Memory B cell (primary cell): ENCODE measurements around the gene TEKT2.
A peak's percentile ranks its signal among the peaks of the same experiment; 100 is the strongest.

Experiments used
- ATAC-seq: fragments of 150-1000 bp; cut with Tn5 transposase; 2 replicates; pipeline ENCODE4 v1.10.0; 2021; ENCODE audit warnings: low read depth, mild to moderate bottlenecking, moderate library complexity
- DNase-seq, 2 donors: peaks; one replicate each; pipeline ENCODE4 v3.0.0; 2022; ENCODE audit warnings: low spot score in 2 of 2
- H3K27ac Mint-ChIP-seq: one replicate; pipeline ENCODE4 v1.8.0; 2022; ENCODE audit warnings: mild to moderate bottlenecking, moderate library complexity, mixed read lengths
- H3K27me3 Mint-ChIP-seq: one replicate; pipeline ENCODE4 v1.8.0; 2022; ENCODE audit warnings: mixed read lengths
- H3K36me3 Mint-ChIP-seq: one replicate; pipeline ENCODE4 v1.8.0; 2022; ENCODE audit warnings: mild to moderate bottlenecking, mixed read lengths
- H3K4me1 Mint-ChIP-seq: one replicate; pipeline ENCODE4 v1.8.0; 2022; ENCODE audit warnings: mixed read lengths
- H3K4me3 Mint-ChIP-seq: one replicate; pipeline ENCODE4 v1.8.0; 2022; ENCODE audit warnings: mild to moderate bottlenecking, moderate library complexity, mixed read lengths
- H3K9me3 Mint-ChIP-seq: one replicate; pipeline ENCODE4 v1.8.0; 2022; ENCODE audit warnings: mixed read lengths

TEKT2 gene

DNA sequence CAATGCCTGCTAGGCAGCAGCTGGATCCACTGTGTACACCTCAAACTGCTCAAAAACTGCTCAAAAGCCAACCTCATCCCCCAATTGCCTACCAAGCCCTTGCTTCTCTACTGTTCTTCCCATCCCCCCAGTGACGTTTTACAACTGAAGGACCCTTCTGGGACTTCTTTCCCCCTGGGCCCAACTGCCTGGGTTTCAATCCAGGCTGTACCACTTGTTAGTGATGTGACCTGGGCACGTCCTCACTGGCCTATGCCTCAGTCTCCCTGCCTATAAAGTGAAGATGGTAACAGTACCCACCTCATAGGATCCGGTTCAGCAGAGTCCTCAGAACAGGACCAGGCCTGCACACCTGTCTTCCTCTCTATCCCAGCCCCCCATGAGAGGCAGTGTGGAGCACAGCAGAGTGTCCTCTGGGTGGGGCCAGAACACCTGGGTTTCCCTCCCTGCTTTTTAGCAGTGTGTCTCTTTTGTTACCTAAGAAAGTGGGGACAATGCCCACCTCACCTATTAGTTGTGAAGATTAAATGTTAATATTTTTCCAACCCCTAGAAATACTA is 1.9 kb upstream of the TEKT2 start:
- H3K9me3 Mint-ChIP-seq = no peaks in the 10 kb centered on the region
- no peak for ATAC-seq
- no peaks in the 10 kb centered on the region for H3K36me3 Mint-ChIP-seq
- H3K27me3 Mint-ChIP-seq = peaks cover 11% of the 10 kb centered on the region
- H3K4me3 Mint-ChIP-seq = no peak overlapping the region
- DNase-seq = no peak
- no peaks in the 10 kb centered on the region for H3K4me1 Mint-ChIP-seq
- no peak overlapping the region for H3K27ac Mint-ChIP-seq

DNA sequence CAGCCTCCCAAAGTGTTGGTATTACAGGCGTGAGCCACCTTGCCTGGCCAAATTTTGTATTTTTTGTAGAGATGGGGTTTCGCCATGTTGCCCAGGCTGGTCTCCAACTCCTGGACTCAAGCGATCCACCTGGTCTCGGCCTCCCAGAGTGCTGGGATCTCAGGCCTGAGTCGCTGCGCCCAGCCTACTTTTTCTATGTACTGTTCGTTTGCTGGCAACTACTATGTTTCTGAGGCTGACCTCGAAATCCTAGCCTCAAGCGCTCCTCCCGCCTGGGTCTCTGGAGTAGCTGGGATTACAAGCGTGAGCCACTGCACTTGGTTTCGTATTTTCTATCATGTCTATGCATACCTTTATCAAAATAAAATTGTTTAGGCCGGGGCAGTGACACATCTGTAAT is 675 bp upstream of the TEKT2 start:
- DNase-seq (no peak), ATAC-seq (no peak)
- Mint-ChIP-seq H3K9me3 (no peaks in the 10 kb centered on the region), H3K4me1 (no peaks in the 10 kb centered on the region), H3K27ac (no peak overlapping the region), H3K36me3 (no peaks in the 10 kb centered on the region), H3K4me3 (no peak overlapping the region), H3K27me3 (peaks cover 12% of the 10 kb centered on the region)

DNA sequence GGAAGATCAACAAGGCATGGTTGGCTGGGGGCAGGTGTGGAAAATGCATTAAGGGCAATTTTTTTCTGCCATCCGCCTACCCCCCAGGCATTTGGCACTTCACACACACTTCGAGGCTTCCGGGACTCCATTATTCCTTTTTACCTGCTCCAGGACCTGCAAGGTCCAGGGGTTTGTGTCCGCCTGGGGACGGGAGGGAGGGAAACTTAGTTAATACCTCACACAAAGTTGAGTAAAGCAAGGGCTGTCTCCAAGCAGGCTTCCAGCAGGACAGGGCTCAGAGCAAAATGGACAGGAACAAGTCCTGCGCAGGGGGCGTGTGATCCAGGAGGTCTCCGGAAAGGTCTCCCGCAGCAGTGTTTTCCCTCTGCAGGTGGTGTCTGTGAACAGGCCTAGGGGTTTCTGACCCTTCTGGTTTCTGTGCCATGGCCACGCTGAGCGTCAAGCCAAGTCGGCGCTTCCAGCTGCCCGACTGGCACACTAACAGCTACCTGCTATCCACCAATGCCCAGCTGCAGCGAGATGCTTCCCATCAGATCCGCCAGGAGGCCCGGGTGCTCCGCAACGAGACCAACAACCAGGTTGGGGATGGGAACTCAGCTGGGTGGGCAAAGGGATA is 712 bp downstream of the TEKT2 start:
- Mint-ChIP-seq H3K27ac (no peak overlapping the region), H3K9me3 (no peaks in the 10 kb centered on the region), H3K36me3 (no peaks in the 10 kb centered on the region), H3K4me3 (peak overlapping the region; percentile 37), H3K4me1 (peaks cover 6% of the 10 kb centered on the region), H3K27me3 (peaks cover 12% of the 10 kb centered on the region)
- DNase-seq (no peak), ATAC-seq (no peak)

DNA sequence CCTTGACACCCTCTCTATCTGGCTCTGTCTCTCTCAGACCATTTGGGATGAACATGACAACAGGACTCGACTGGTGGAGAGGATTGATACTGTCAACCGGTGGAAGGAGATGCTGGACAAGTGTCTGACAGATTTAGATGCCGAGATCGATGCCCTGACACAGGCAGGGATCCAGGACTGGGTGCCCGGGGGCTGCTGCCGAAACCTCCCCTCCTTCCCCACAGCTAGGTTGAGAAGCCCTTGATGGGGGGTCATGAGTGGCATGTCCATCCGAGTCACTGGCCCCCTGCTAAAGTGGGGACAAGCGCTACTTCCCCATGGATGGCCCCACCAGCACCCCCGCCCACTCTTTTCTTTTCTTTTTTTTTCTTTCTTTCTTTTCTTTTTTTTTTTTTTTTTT is 1.2 kb downstream of the TEKT2 start:
- ATAC-seq = no peak
- no peaks in the 10 kb centered on the region for H3K36me3 Mint-ChIP-seq
- H3K4me1 Mint-ChIP-seq = peaks cover 11% of the 10 kb centered on the region
- no peak overlapping the region for H3K4me3 Mint-ChIP-seq
- H3K27ac Mint-ChIP-seq = no peak overlapping the region
- no peak for DNase-seq
- peaks cover 12% of the 10 kb centered on the region for H3K27me3 Mint-ChIP-seq
- no peaks in the 10 kb centered on the region for H3K9me3 Mint-ChIP-seq

DNA sequence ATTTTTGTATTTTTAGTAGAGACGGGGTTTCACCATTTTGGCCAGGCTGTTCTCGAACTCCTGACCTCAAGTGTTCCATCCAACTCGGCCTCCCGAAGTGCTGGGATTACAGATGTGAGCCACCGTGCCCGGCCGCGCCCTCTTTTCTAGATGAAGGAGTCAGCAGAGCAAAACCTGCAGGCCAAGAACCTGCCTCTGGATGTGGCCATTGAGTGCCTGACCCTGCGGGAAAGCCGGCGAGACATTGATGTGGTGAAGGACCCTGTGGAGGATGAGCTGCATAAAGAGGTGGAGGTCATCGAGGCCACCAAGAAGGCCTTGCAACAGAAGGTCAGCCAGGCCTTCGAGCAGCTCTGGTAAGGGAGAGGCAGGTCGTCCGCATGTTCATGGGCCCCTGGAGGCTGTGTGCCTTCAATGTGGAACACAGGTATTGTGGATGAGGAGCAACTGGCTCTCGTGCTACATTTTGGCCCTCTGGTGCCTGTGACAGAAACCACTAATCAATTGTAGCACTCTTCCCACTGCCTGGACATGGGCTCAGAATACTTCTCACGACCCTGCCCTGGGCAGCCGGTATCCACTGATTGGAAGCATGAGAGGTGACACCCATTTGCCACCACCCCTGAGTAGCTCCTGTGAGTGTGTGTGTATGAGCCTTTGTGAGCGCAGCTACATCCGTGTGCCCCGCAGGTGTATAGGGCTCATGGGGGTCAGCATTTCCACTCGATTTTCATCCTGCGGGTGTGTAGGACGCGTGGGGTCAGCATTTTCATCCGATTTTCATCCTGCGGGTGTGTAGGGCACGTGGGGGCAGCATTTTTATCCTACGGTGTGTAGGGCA is 2.0 kb downstream of the TEKT2 start:
- ATAC-seq = no peak
- Mint-ChIP-seq H3K4me1 (peaks cover 11% of the 10 kb centered on the region), H3K27ac (no peak overlapping the region)

DNA sequence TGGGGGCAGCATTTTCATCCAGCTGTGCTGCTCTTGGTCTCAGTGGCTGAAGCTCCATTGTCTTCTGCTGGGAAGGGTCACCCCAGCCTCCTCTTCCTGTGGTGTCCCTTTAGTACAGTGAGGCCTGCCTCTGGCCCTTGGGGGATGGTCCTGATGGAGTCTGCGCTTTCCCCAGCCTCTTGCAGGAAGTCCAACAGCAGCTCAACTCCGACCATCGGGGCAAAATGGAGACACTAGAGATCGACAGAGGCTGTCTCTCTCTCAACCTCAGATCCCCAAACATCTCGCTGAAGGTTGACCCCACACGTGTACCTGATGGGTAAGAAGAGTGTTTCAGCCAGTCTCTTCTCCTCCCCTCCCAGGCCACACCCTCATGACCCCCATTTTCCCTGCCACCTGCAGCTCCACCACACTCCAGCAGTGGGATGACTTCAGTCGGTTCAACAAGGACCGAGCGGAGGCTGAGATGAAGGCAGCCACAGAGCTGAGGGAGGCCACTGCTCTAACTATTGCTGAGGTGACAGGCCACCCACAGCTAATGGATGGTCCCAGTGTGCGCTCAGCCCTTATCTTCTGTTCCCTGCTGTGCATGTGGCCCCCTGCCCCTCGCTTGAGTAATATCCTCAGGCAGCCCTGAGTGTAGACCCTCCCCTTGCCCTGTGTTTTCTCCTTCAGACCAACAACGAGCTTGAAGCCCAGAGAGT is 2.8 kb downstream of the TEKT2 start:
- Mint-ChIP-seq H3K9me3 (no peaks in the 10 kb centered on the region), H3K27ac (no peak overlapping the region), H3K4me3 (peak overlapping the region; percentile 68)

More for the DNA sequence above, 2.0 kb downstream of the TEKT2 start:
- DNase-seq = no peak
- H3K4me3 Mint-ChIP-seq = no peak overlapping the region
- peaks cover 12% of the 10 kb centered on the region for H3K27me3 Mint-ChIP-seq
- no peaks in the 10 kb centered on the region for H3K36me3 Mint-ChIP-seq
- H3K9me3 Mint-ChIP-seq = no peaks in the 10 kb centered on the region

DNA sequence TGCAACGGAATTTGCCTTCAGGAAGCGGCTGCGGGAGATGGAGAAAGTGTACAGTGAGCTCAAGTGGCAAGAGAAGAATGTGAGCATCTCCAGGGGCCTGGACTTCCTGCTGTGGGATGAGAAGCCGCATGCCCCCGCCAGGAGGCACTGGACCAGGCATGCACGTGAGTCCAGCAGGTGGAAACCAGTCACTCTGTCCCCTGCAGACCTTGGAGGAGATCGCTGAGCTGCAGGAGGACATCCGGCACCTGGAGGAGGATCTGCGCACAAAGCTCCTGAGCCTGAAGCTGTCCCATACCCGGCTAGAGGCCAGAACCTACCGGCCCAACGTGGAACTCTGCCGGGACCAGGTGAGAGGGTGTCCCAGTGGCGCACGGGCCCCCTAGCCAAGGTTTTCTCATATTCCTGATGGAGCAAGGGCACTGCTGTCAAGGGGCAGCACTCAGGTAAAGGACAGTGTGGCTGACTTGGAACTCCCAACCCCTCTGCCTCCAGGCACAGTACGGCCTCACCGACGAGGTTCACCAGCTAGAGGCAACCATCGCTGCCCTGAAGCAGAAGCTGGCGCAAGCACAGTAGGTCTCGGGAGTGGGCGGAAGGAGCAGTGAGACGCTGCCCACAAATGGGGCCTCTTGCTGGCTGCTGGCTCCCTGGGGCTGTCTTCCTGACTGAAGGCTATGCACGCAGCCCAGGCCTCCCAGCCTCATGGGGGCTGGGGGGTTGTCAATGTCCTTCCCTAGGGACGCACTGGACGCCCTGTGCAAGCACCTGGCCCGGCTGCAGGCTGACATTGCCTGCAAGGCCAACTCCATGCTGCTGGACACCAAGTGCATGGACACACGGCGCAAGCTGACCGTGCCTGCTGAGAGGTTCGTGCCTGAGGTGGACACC is 3.6 kb downstream of the TEKT2 start:
- Mint-ChIP-seq H3K4me3 (peak overlapping the region; percentile 91), H3K36me3 (no peaks in the 10 kb centered on the region), H3K9me3 (no peaks in the 10 kb centered on the region), H3K4me1 (peaks cover 16% of the 10 kb centered on the region), H3K27ac (no peak overlapping the region), H3K27me3 (peaks cover 9% of the 10 kb centered on the region)
- DNase-seq (no peak), ATAC-seq (no peak)

More for the DNA sequence above, 2.8 kb downstream of the TEKT2 start:
- peaks cover 12% of the 10 kb centered on the region for H3K27me3 Mint-ChIP-seq
- ATAC-seq (no peak), DNase-seq (no peak)
- peaks cover 11% of the 10 kb centered on the region for H3K4me1 Mint-ChIP-seq
- H3K36me3 Mint-ChIP-seq = no peaks in the 10 kb centered on the region

DNA sequence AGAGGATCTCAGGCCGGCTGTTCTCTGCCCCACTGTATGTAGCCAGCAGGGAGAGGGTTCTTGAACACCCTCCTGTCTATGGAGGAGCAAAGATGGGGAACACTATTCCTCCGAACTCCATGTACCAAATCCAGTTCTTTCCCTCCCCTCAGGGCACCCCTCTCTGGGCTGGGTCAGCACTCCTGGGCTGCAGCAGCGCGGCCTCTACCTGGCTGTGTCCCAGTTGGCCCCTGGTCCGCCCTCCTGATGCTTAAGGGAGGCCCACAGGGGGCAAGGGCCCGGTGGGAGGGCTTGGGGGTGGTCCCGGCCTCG is 4.3 kb downstream of the TEKT2 start:
- Mint-ChIP-seq H3K4me1 (peaks cover 16% of the 10 kb centered on the region), H3K4me3 (peak overlapping the region; percentile 91), H3K9me3 (no peaks in the 10 kb centered on the region), H3K36me3 (peaks cover under 1% of the 10 kb centered on the region), H3K27ac (peak overlapping the region; percentile 87), H3K27me3 (peaks cover 9% of the 10 kb centered on the region)
- ATAC-seq (peak; percentile 0), DNase-seq (no peak)

DNA sequence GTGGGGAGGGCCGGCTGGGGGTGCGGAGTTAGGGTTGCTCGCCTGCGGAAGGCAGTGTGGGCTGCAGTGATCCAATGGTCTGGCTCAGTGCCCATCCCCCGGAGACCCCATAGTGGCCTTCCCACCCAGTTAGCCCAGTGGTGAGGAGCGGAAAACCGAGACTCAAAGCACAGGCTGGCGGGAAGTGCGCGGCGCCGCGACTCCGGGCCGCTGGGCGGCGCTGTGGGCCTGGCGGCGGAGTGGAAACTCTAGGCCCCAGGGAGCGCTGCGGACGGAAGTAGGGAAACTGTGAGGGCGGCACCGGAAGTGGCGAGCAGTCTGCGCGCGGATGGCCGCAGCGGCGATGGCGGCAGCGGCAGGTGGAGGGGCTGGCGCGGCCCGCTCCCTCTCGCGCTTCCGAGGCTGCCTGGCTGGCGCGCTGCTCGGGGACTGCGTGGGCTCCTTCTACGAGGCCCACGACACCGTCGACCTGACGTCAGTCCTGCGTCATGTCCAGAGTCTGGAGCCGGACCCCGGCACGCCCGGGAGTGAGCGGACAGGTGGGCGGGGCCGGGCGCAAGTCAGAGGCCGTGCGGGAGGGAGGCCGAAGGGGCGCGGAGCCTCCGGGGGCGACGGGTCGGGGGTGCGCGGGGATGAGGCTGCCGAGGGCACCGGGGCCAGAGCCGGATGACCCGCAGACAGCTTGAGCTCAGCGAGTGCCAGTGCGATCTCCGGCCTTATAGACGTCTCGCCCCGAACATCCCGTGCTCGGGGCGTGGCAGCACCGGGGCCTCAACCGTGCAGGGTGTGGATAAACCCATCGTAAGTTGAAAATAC is 4.9 kb downstream of the TEKT2 start, which contains the start of gene ADPRS:
TSS of gene ADPRS (plus strand) at position 316 of the 816 bp plus-strand sequence. CDS start at position 329, 13 bp downstream.
- Mint-ChIP-seq H3K4me1 (peaks cover 16% of the 10 kb centered on the region), H3K9me3 (no peaks in the 10 kb centered on the region), H3K27ac (peak within 1 kb of the TSS; percentile 87), H3K36me3 (peaks cover 4% of the 10 kb centered on the region), H3K4me3 (peak within 1 kb of the TSS; percentile 91), H3K27me3 (peaks cover 9% of the 10 kb centered on the region)
- DNase-seq (peak; percentile 86), ATAC-seq (peak; percentile 90)

DNA sequence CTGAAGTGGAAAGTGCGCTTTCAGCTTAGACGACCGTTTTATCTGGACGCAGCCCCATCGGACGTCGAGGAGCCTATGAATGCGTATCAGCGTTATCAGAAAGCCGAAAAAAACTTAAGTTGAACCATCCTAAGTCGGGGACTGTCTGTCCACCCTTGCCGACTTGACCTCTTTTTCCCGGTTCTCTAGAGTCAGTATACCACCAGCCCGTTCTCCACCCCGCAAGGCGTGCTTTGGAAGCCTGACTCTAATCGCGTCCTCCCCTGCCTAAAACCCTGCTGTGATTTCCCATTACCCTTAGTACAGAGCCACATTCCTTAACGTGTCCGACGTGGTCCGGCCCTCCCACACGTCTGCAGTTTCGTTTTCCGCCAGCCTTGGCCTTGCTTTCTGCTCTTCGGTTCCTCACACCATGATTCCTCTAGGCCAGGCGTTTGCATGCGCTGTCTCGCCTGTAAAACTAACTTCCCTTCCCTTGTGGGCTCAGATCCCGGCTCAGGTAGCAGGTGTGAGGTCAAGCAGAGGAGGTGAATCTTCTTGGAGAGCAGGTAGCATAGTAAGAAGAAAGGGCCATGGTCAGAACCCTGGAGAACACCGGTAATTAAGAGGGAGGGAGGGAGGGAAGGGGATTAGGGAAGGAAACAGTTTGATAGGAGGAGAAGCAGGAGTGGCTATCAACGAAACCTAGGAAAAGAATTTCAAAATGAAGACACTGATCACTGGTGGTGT is 5.7 kb downstream of the TEKT2 start:
- Mint-ChIP-seq H3K4me1 (peaks cover 16% of the 10 kb centered on the region), H3K27ac (peak overlapping the region; percentile 87), H3K4me3 (peak overlapping the region; percentile 91), H3K9me3 (no peaks in the 10 kb centered on the region), H3K36me3 (peaks cover 4% of the 10 kb centered on the region), H3K27me3 (peaks cover 7% of the 10 kb centered on the region)
- DNase-seq (no peak), ATAC-seq (no peak)

DNA sequence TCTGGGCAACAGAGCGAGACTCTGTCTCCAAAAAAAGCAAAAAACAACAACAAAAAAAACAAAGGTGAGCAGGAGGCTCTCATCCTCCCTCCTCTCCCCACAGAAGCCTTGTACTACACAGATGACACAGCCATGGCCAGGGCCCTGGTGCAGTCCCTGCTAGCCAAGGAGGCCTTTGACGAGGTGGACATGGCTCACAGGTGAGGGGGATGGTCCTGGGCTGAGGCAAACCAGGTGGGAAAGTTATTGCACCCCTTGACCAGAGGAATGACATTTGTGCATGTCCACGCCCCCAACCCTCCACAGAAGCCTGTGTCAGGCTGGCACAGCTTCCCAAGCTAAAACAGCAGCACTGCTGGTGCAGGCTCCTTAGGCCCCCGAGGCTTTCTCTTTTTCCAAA is 7.2 kb downstream of the TEKT2 start:
- H3K27me3 Mint-ChIP-seq = peaks cover 2% of the 10 kb centered on the region
- H3K36me3 Mint-ChIP-seq = peaks cover 4% of the 10 kb centered on the region
- H3K9me3 Mint-ChIP-seq = no peaks in the 10 kb centered on the region
- peaks cover 16% of the 10 kb centered on the region for H3K4me1 Mint-ChIP-seq
- no peak for DNase-seq
- no peak for ATAC-seq
- H3K4me3 Mint-ChIP-seq = no peak overlapping the region
- no peak overlapping the region for H3K27ac Mint-ChIP-seq

DNA sequence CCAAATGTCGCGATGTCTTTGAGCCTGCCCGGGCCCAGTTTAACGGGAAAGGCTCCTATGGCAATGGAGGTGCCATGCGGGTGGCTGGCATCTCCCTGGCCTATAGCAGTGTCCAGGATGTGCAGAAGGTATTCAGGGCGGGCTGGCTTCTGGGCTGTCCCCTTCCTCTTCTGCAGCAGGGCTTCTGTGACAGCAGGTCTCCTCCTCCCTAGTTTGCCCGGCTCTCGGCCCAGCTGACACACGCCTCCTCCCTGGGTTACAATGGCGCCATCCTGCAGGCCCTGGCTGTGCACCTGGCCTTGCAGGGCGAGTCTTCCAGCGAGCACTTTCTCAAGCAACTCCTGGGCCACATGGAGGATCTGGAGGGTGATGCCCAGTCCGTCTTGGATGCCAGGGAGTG is 7.8 kb downstream of the TEKT2 start:
- Mint-ChIP-seq H3K4me3 (no peak overlapping the region), H3K9me3 (no peaks in the 10 kb centered on the region), H3K27me3 (peaks cover 2% of the 10 kb centered on the region), H3K27ac (no peak overlapping the region), H3K36me3 (peaks cover 4% of the 10 kb centered on the region), H3K4me1 (peaks cover 16% of the 10 kb centered on the region)
- no peak for ATAC-seq
- DNase-seq = no peak
